ENCODE data around the gene PRDM9.
"Not testable (repeated sequence)": the region's sequence is repeated elsewhere in the genome, so short reads cannot be mapped to it uniquely, and the experiment has no call there.

The PRDM9 gene

DNA sequence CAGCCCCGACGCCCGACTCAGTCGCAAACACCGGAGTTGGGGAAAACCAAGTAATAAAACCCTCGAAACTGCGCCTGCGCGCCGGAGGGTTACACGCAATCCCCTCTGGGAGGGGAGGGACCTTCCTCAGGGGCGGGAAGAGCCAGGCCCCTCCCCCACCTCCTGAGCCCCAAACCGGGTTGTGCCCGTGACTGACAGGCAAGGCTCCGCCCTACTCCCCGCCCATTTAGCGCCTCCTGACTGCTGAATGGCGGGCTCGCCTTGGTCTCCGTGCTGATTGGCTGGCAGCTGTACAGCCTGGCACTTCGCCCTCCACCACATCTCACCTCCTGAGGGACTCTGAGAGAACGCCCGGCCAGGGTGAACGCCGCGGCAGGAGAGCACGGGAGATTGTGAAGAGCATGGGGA, at the start of gene PRDM9:
Gene PRDM9 (plus strand): TSS at position 332 of the 408 bp plus-strand sequence. CDS start 1,425 bp downstream, outside the sequence.
- DNase-seq: peak; percentile 8

- DNase-seq: no peak
These were observed 49.6 kb upstream of the PRDM9 start for GRCh38 chr5:23457780-23458179.

- no peak for DNase-seq
These were observed 48.2 kb upstream of the PRDM9 start for GRCh38 chr5:23459214-23459613.

GRCh38 chr5:23461576-23461975, 45.8 kb upstream of the PRDM9 start:
- DNase-seq: no peak

- no peak for DNase-seq
These were observed 41.0 kb upstream of the PRDM9 start for GRCh38 chr5:23466401-23466912.

DNA sequence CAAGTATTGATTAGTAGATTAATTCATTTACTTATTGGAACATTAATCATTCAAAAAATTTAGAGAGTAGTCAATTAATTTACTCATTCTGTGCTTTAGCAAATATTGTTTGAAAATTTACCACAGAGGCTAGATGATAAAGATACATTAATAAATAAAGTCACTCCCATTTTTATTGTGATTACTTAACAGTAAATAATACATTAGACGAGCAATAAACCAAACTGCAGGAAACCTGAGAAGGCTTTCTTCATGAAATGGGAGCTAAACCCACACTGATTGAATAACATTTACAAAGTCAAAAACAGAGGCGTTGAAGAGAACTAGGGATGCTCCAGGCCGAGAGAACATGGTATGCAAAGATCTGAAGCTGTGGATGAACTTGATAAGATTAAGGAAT, 38.8 kb upstream of the PRDM9 start:
- no peak for DNase-seq

DNA sequence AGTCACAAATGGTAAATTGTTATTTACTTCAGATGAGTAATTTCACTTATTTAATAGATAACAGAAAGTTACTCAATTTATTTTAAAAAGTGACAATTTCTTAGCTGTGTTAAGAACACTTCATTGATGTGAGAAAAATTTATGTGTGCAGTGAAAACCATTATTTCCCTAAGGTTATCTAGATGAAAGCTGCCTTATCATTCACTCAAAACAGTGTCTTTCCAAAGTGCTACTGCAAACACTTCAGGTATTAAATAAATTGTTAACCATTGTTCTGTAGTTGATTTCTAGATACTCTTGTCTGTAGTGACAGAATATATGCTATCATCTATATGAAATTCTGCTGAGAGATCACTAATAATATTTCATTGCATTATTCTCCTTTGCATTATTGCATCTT, 33.5 kb upstream of the PRDM9 start:
- DNase-seq: no peak

- DNase-seq: no peak
These were observed 33.1 kb upstream of the PRDM9 start for GRCh38 chr5:23474315-23474714.

- DNase-seq: no peak
These were observed 30.8 kb upstream of the PRDM9 start for GRCh38 chr5:23476580-23476979.

GRCh38 chr5:23482642-23483041, 24.8 kb upstream of the PRDM9 start:
- no peak for DNase-seq

- no peak for DNase-seq
These were observed 24.3 kb upstream of the PRDM9 start for GRCh38 chr5:23483090-23483489.

- DNase-seq: no peak
These were observed 23.3 kb upstream of the PRDM9 start for GRCh38 chr5:23484096-23484495.

DNA sequence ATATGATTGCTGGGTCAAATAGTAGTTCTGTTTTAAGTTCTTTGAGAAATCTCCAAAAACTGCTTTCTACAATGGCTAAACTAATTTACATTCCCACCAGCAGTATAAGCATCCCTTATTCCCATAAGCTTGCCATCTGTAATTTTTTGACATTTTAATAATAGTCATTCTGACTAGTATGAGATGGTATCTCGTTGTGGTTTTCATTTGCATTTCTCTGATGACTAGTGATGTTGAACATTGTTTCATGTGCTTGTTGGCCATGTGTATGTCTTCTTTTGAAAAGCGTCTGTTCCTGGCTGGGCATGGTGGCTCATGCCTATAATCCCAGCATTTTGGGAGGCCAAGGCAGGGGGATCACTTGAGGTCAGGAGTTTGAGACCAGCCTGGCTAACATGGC, 21.2 kb upstream of the PRDM9 start:
- not testable (repeated sequence) for DNase-seq

GRCh38 chr5:23490993-23491392, 16.4 kb upstream of the PRDM9 start:
- no peak for DNase-seq

GRCh38 chr5:23494558-23494957, 12.9 kb upstream of the PRDM9 start:
- DNase-seq: no peak

DNA sequence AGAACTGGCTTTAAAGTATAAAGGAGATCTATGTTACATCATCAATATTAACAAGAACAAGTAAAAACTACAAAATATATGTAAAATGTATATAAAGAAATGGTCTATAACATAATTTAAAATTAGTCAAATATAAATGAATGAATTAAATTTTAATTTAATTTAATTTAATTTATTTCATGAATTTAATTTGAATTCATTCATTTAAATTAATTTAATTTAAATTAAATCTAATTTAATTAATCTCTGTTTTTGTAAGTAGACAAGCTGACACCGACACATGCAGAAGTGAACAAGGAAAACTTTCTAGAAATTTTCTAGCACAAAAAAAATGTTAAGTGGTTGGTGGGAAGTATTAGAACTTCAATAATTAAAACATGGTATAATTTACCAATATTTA, 10.8 kb upstream of the PRDM9 start:
- no peak for DNase-seq

GRCh38 chr5:23506329-23507236, 826 bp upstream of the PRDM9 start:
- DNase-seq: no peak

DNA sequence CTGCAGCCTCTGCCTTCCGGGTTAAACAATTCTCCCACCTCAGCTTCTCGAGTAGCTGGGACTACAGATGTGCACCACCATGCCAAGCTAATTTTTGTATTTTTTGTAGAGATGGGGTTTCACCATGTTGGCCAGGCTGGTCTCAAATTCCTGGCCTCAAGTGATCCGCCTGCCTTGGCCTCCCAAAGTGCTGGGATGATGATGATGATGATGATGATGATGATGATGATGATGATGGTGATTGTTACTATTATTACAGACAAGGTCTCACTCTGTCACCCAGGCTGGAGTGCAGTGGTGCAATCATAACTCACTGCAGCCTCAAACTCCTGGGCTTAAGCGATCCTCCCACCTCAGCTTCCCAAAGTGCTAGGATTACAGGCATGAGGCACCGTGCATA, 3.0 kb downstream of the PRDM9 start:
- not testable (repeated sequence) for DNase-seq

DNA sequence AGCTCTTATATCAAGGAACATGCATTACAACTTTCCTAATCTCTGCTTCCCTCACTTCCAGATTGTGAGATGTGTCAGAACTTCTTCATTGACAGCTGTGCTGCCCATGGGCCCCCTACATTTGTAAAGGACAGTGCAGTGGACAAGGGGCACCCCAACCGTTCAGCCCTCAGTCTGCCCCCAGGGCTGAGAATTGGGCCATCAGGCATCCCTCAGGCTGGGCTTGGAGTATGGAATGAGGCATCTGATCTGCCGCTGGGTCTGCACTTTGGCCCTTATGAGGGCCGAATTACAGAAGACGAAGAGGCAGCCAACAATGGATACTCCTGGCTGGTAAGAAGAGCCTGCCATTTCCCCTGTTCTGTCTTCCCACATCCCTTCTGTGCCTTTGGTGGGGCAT, 15.1 kb downstream of the PRDM9 start:
- DNase-seq: no peak

DNA sequence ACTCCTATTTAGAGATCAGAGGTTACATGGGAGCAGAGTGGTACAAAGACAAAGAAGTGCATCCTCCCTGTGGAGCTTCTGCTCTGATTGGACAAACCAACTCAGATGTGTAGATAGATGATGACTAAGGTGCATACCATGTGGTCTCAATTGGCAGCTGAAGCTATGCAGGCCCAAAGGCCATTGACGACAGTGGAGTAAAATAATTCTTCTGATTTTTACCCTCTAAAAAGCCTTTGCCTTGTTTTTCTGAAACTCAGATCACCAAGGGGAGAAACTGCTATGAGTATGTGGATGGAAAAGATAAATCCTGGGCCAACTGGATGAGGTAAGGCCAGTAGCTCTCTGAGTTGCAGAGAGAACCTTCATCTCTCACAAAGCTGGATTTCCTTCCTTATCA, 15.6 kb downstream of the PRDM9 start:
- DNase-seq: no peak

DNA sequence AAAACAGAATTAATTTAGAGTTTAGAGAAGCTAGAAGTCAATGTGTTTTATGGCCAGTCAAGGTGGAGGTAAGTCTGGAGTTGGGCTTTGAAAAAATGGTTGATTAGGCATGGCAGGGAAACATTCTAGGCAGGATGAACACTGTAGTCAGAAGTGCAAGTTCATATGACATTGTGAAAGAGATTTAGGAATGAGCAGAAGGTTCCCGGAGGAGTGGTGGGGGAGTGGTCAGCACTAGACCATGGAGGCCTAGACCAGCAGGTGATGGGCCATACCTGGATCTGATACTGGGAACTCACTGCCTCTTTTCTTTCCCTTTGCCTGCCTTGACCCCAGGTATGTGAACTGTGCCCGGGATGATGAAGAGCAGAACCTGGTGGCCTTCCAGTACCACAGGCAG, 16.6 kb downstream of the PRDM9 start:
- no peak for DNase-seq

- DNase-seq: no peak
These were observed 18.3 kb downstream of the PRDM9 start for GRCh38 chr5:23525751-23526150.

DNA sequence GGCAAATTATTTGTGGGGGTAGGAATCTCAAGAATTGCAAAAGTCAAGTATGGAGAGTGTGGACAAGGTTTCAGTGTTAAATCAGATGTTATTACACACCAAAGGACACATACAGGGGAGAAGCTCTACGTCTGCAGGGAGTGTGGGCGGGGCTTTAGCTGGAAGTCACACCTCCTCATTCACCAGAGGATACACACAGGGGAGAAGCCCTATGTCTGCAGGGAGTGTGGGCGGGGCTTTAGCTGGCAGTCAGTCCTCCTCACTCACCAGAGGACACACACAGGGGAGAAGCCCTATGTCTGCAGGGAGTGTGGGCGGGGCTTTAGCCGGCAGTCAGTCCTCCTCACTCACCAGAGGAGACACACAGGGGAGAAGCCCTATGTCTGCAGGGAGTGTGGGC, 19.2 kb downstream of the PRDM9 start:
- not testable (repeated sequence) for DNase-seq

- not testable (repeated sequence) for DNase-seq
These were observed 20.0 kb downstream of the PRDM9 start for GRCh38 chr5:23527216-23527920.

Data from activated CD4-positive, alpha-beta T cell treated with anti-CD3 and anti-CD28 coated beads, Interleukin-2, Interleukin-6, amounts not matched to agents 100 ng/mL and 50 ng/mL, durations not matched to agents 16 hours and 8 hours (primary cell).